Skeletal muscle tissue (tissue), 4 donors: ENCODE measurements around the gene FTSJ1. TPM values are rescaled to one million over a fixed set of nuclear protein-coding genes. Genes with fewer than 3 reads are reported as not detected.

ENCODE experiments used
- H3K27ac ChIP-seq: one replicate; pipeline ENCODE4 v1.7.0; 2013; ENCODE audit warnings: mild to moderate bottlenecking, low read depth, low read length, inconsistent platforms
- H3K27me3 ChIP-seq, 3 donors: one replicate each; pipeline ENCODE4 v1.7.0; 2013; ENCODE audit warnings: low read length in 3 of 3; ENCODE audit not compliant: control insufficient read depth in 3 of 3, insufficient read depth in 3 of 3
- H3K36me3 ChIP-seq, 3 donors: one replicate each; pipeline ENCODE4 v1.7.0; 2013; ENCODE audit warnings: low read length in 3 of 3; ENCODE audit not compliant: control insufficient read depth in 3 of 3, insufficient read depth in 3 of 3
- H3K4me1 ChIP-seq, 3 donors: one replicate each; pipeline ENCODE4 v1.7.0; 2013; ENCODE audit warnings: low read length in 3 of 3, mild to moderate bottlenecking in 3 of 3; ENCODE audit not compliant: control insufficient read depth in 3 of 3, insufficient read depth in 3 of 3
- H3K4me3 ChIP-seq, 3 donors: one replicate each; pipeline ENCODE4 v1.7.0; 2013; ENCODE audit warnings: low read length in 3 of 3
- H3K9ac ChIP-seq, 3 donors: one replicate each; pipeline ENCODE4 v1.7.0; 2013; ENCODE audit warnings: low read length in 3 of 3, mild to moderate bottlenecking in 3 of 3, moderate library complexity in 2 of 3, low read depth in 1 of 3
- H3K9me3 ChIP-seq, 3 donors: one replicate each; pipeline ENCODE4 v1.7.0; 2013; ENCODE audit warnings: low read length in 3 of 3; ENCODE audit not compliant: control insufficient read depth in 3 of 3
- total RNA-seq: library from RNA; depleted of rRNA; stranded (reverse); fragments of >200 nt; gene quantifications from one replicate; pipeline ENCODE4 v1.2.3, GENCODE V29; 2014
- donor health status: Osteomylitis.

FTSJ1 gene
- total RNA-seq, 1 donor from 2014 or later, result 20.9 TPM

GRCh38 chrX:48533165-48533564 lies 57.2 kb downstream of the FTSJ1 start:
- no peaks in the 10 kb centered on the region for H3K4me1 ChIP-seq
- no peaks in the 10 kb centered on the region for H3K27me3 ChIP-seq
- peaks cover 0 to 3% (median 2%) of the 10 kb centered on the region in 3 donors for H3K36me3 ChIP-seq
- no peaks in the 10 kb centered on the region for H3K9me3 ChIP-seq
- no peak overlapping the region for H3K9ac ChIP-seq
- H3K27ac ChIP-seq, result no peak overlapping the region
- no peak overlapping the region for H3K4me3 ChIP-seq

Other genes starting within 250 kb of the FTSJ1 start
- gene SSX1, start 220.8 kb upstream of the FTSJ1 start, total RNA-seq, result not detected
- gene SSX3, start 119.5 kb upstream of the FTSJ1 start, total RNA-seq, result not detected
- gene SSX4, start 92.7 kb upstream of the FTSJ1 start, total RNA-seq, result not detected
- gene SSX4B, start 64.2 kb upstream of the FTSJ1 start, total RNA-seq, result not detected
- 6.3 TPM for gene SLC38A5, start 5.9 kb upstream of the FTSJ1 start, total RNA-seq
- gene PORCN, start 32.8 kb downstream of the FTSJ1 start, total RNA-seq, result 1.0 TPM
- gene EBP, start 45.6 kb downstream of the FTSJ1 start, total RNA-seq, result 21.4 TPM
- 2.1 TPM for gene TBC1D25, start 63.5 kb downstream of the FTSJ1 start, total RNA-seq
- 196 TPM for gene RBM3, start 98.3 kb downstream of the FTSJ1 start, total RNA-seq
- 50.6 TPM for gene WDR13, start 121.3 kb downstream of the FTSJ1 start, total RNA-seq
- 1.0 TPM for gene WAS, start 207.6 kb downstream of the FTSJ1 start, total RNA-seq
- 2.6 TPM for gene SUV39H1, start 220.5 kb downstream of the FTSJ1 start, total RNA-seq